ENCODE measurements around the gene RPL13.

The RPL13 gene

GRCh38 chr16:89565506-89566372 lies 5.3 kb downstream of the RPL13 start (continued):
- TF ChIP-seq ZNF692 (tag by site-specific recombination; IDR thresholded peaks at IDR 0.05) (peak; percentile 80), ZNF610 (tag by site-specific recombination; IDR thresholded peaks at IDR 0.05; ENCODE audit: borderline replicate concordance) (peak; percentile 33; the same call in 1 of the 2 replicates), ZNF654 (tag by site-specific recombination; IDR thresholded peaks at IDR 0.05; ENCODE audit: low read depth) (no peak), SETDB1 (IDR thresholded peaks at IDR 0.05; ENCODE audit: insufficient read length, low read length) (no peak), REST (tag by site-specific recombination; IDR thresholded peaks at IDR 0.05) (peak; percentile 60), ZNF10 (tag by site-specific recombination; IDR thresholded peaks at IDR 0.05) (peak; percentile 86), SP2 (tag by site-specific recombination; IDR thresholded peaks at IDR 0.05) (peak; percentile 52), GLIS2 (tag by site-specific recombination; IDR thresholded peaks at IDR 0.05) (peak; percentile 91), ZNF433 (tag by site-specific recombination; IDR thresholded peaks at IDR 0.05; ENCODE audit: low read depth) (no peak), ZNF274 (IDR thresholded peaks at IDR 0.05; ENCODE audit: low read length) (no peak), ZNF274 (tag by site-specific recombination; IDR thresholded peaks at IDR 0.05; ENCODE audit: borderline replicate concordance) (no peak), ZNF211 (tag by site-specific recombination; IDR thresholded peaks at IDR 0.05; ENCODE audit: low read depth) (no peak), ZSCAN23 (tag by site-specific recombination; IDR thresholded peaks at IDR 0.05) (no peak), ZFP69B (tag by site-specific recombination; IDR thresholded peaks at IDR 0.05) (peak; percentile 66; the same call in 1 of the 2 replicates), KLF16 (tag by site-specific recombination; IDR thresholded peaks at IDR 0.05) (peak; percentile 58; the same call in 1 of the 2 replicates), ZFP3 (tag by site-specific recombination; IDR thresholded peaks at IDR 0.05; ENCODE audit: low read depth) (0 out of 2 replicates have a peak, but pooled peaks have one; percentile 15), SCRT1 (tag by site-specific recombination; IDR thresholded peaks at IDR 0.05; ENCODE audit: borderline replicate concordance) (peak; percentile 57; the same call in 1 of the 2 replicates), ZNF175 (tag by site-specific recombination; IDR thresholded peaks at IDR 0.05) (no peak), SCRT2 (tag by site-specific recombination; IDR thresholded peaks at IDR 0.05) (peak; percentile 66), ZNF529 (tag by site-specific recombination; IDR thresholded peaks at IDR 0.05; ENCODE audit: insufficient replicate concordance) (no peak), ZNF18 (tag by site-specific recombination; IDR thresholded peaks at IDR 0.05) (peak; percentile 93), ZNF174 (tag by site-specific recombination; IDR thresholded peaks at IDR 0.05) (no peak), ZNF449 (tag by site-specific recombination; IDR thresholded peaks at IDR 0.05) (no peak), ZFP41 (tag by site-specific recombination; IDR thresholded peaks at IDR 0.05; ENCODE audit: borderline replicate concordance) (no peak), ZBTB8A (tag by site-specific recombination; IDR thresholded peaks at IDR 0.05) (peak; percentile 41), AEBP2 (tag by site-specific recombination; IDR thresholded peaks at IDR 0.05; ENCODE audit: borderline replicate concordance) (no peak), PATZ1 (tag by site-specific recombination; IDR thresholded peaks at IDR 0.05) (peak; percentile 92)
